NT2/D1 (cell line): ENCODE measurements around the gene EEF1AKMT4.

ENCODE experiments used
- SUZ12 ChIP-seq: IDR thresholded peaks from 2 replicates; pipeline ENCODE4 v1.6.1; 2011; ENCODE audit not compliant: insufficient read length, insufficient read depth; ENCODE audit errors: extremely low read depth
- YY1 ChIP-seq: IDR thresholded peaks from 2 replicates; pipeline ENCODE4 v1.6.1; 2011; ENCODE audit not compliant: insufficient read length, insufficient read depth
- ZNF274 ChIP-seq: IDR thresholded peaks from 2 replicates; pipeline ENCODE4 v1.6.1; 2011; ENCODE audit warnings: mild to moderate bottlenecking, low read depth, low read length

DNA sequence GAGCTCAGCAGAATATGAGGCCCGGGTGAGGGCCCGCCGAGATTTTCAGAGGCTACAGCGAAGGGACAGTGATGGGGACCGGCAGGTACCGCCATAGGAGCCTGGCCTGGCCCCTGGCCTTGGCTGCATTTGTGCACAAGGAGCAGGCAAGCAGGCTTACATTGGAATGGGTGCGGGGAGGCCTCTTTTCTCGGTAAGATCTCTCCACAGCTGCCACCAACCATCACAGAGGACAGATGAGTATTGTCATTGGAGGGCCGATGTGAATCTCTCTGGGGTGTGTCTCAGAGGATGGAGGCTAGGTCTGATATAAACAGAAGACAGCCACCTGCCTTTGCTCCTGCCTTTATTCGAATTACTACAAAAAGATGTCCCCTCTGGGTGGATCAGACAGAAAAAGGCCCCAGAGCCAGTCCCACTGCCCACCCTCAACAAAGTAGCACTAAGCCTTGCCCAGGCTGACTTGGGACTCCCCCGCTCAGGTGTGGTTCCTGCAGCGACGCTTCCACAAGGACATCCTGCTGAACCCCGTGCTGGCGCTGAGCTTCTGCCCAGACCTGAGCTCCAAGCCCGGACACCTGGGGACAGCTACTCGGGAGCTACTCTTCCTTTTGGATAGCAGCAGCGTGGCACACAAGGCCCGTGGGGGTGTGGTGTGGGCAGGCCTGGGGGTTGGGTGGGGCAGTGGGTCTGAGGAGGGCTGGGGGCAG lies 14.6 kb upstream of the EEF1AKMT4 start:
- TF ChIP-seq SUZ12: no peak
- no peak for TF ChIP-seq ZNF274
- no peak for TF ChIP-seq YY1
